Measurements from ENCODE around the gene NTM. TPM values are rescaled to one million over a fixed set of nuclear protein-coding genes. Genes with fewer than 3 reads are reported as not detected.
"Not testable (repeated sequence)": the region's sequence is repeated elsewhere in the genome, so short reads cannot be mapped to it uniquely, and the experiment has no call there.

Gene NTM
- total and polyA plus RNA-seq, 2 of the 8 experiments (the other 6 are each of a cell fraction or from before 2014, with no cell fraction given) = 13.4 to 20.0 TPM

DNA sequence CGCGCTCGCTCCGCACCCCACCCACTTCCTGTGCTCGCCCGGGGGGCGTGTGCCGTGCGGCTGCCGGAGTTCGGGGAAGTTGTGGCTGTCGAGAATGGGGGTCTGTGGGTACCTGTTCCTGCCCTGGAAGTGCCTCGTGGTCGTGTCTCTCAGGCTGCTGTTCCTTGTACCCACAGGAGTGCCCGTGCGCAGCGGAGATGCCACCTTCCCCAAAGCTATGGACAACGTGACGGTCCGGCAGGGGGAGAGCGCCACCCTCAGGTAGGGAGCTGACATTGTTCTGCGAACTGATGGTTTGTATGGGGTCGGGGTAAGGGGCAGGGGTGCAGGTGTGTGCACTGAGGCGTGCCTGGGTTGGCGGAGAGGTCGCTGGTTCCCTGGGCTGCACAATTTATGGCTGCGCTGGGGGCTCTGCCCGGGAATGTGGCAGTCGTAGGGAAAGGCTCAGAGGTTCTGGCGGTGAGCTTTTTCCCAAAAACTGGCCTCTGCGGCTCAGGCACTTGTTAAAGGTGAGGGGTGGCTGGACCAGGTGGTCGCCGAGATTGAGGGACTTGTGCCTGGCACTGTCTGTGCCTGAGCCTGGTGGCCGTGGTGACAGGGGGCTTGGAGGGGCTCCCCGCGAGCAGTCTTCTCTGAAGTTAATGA lies 541.1 kb downstream of the NTM start:
- H4K20me1 ChIP-seq (replicated peaks in 1 of 2; ENCODE audit: control insufficient read depth in 1 of 2, insufficient read depth in 2 of 2, low read length in 2 of 2); H3K27me3 ChIP-seq (replicated peaks in 1 of 4; ENCODE audit: control insufficient read depth in 3 of 4, extremely low read depth in 1 of 4, insufficient read depth in 3 of 4, low read length in 3 of 4); H3K23ac ChIP-seq (ENCODE audit: insufficient read length); H2BK120ac ChIP-seq (replicated peaks; ENCODE audit: low read depth, low read length); H3K56ac ChIP-seq (replicated peaks; ENCODE audit: insufficient read length, low read depth, low read length); H3K79me2 ChIP-seq (ENCODE audit: control insufficient read depth in 1 of 2, insufficient read depth in 2 of 2, low read length in 2 of 2); H3K4ac ChIP-seq (replicated peaks; ENCODE audit: insufficient read length, low read depth, low read length); H2BK12ac ChIP-seq (ENCODE audit: low read depth, low read length); H2BK5ac ChIP-seq (ENCODE audit: low read depth, low read length); H3K36me3 ChIP-seq (ENCODE audit: control insufficient read depth in 2 of 4, insufficient read depth in 4 of 4, low read length in 3 of 4); H4K5ac ChIP-seq (ENCODE audit: insufficient read length, low read depth, low read length); H3K27ac ChIP-seq (ENCODE audit: low read depth, low read length); H3K79me1 ChIP-seq (ENCODE audit: low read depth, low read length); H3K14ac ChIP-seq (ENCODE audit: insufficient read length); H3K23me2 ChIP-seq (ENCODE audit: low read depth, low read length); H3K18ac ChIP-seq (ENCODE audit: extremely low read depth, low read length); H2BK20ac ChIP-seq (ENCODE audit: low read length); H3K9me3 ChIP-seq (ENCODE audit: insufficient read depth in 2 of 2, low read depth in 1 of 2, low read length in 1 of 2); FAIRE-seq; H2BK15ac ChIP-seq (ENCODE audit: low read length); H4K91ac ChIP-seq (replicated peaks; ENCODE audit: insufficient read length, low read length); H2AK5ac ChIP-seq (ENCODE audit: low read depth, low read length): not testable (repeated sequence)
- ChIA-PET CTCF (ENCODE audit: partially characterized antibody) (interaction anchor here (0.9 to 9.4 kb wide), 28 partner anchors 10 to 227 kb away, joined by 3 to 137 read pairs (median 4); no protein-coding TSS in a partner anchor), POLR2A (ENCODE audit: partially characterized antibody) (interaction anchor here (1.4 kb wide), 1 partner anchor 42 kb away, joined by 4 read pairs; no protein-coding TSS in a partner anchor)
- TF ChIP-seq, protein P1, sequence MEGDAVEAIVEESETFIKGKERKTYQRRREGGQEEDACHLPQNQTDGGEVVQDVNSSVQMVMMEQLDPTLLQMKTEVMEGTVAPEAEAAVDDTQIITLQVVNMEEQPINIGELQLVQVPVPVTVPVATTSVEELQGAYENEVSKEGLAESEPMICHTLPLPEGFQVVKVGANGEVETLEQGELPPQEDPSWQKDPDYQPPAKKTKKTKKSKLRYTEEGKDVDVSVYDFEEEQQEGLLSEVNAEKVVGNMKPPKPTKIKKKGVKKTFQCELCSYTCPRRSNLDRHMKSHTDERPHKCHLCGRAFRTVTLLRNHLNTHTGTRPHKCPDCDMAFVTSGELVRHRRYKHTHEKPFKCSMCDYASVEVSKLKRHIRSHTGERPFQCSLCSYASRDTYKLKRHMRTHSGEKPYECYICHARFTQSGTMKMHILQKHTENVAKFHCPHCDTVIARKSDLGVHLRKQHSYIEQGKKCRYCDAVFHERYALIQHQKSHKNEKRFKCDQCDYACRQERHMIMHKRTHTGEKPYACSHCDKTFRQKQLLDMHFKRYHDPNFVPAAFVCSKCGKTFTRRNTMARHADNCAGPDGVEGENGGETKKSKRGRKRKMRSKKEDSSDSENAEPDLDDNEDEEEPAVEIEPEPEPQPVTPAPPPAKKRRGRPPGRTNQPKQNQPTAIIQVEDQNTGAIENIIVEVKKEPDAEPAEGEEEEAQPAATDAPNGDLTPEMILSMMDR (IDR thresholded peaks at IDR 0.05; ENCODE audit: control extremely low read depth in 1 of 3, insufficient read depth in 1 of 3, low read depth in 1 of 3, low read length in 3 of 3) = peak; percentile 31 to 58 (median 39); a peak in 3 of 4 replicates
- TF ChIP-seq ASH2L (IDR thresholded peaks at IDR 0.05; ENCODE audit: low read length) (peak; percentile 30), RAD21 (IDR thresholded peaks at IDR 0.05 in 1 of 2, conservative IDR thresholded peaks at IDR 0.05 in 1 of 2; ENCODE audit: low read depth in 2 of 2, low read length in 2 of 2) (peak; percentile 49 to 50)
- TF ChIP-seq, protein P2, sequence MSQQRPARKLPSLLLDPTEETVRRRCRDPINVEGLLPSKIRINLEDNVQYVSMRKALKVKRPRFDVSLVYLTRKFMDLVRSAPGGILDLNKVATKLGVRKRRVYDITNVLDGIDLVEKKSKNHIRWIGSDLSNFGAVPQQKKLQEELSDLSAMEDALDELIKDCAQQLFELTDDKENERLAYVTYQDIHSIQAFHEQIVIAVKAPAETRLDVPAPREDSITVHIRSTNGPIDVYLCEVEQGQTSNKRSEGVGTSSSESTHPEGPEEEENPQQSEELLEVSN (IDR thresholded peaks at IDR 0.05) = peak; percentile 36; the same call in 1 of the 2 replicates
- TF ChIP-seq, protein P3, sequence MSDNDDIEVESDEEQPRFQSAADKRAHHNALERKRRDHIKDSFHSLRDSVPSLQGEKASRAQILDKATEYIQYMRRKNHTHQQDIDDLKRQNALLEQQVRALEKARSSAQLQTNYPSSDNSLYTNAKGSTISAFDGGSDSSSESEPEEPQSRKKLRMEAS (IDR thresholded peaks at IDR 0.05) = peak; percentile 47
- Histone ChIP-seq H3K4me1 (replicated peaks in 1 of 4; ENCODE audit: control insufficient read depth in 3 of 4, insufficient read depth in 4 of 4, low read length in 3 of 4) (peaks cover 4 to 15% (median 7%) of the 10 kb centered on the region in 4 experiments; a peak in 6 of 7 replicates), H4K8ac (ENCODE audit: extremely low read depth, insufficient read depth, low read length) (peak overlapping the region; percentile 62), H3K4me2 (ENCODE audit: insufficient read depth in 1 of 2, low read depth in 2 of 2, low read length in 2 of 2) (peak overlapping the region; percentile 79 to 81), H2AFZ (ENCODE audit: low read length) (0 out of 2 replicates have a peak overlapping the region, but pooled peaks have one; percentile 25), H3K9ac (replicated peaks in 1 of 4; ENCODE audit: extremely low read depth in 1 of 4, low read depth in 3 of 4, low read length in 3 of 4) (peak overlapping the region in 1 of 4 experiments; percentile 56; a peak in 1 of 7 replicates), H3K4me3 (ENCODE audit: extremely low read depth in 1 of 4, insufficient read depth in 2 of 4, low read depth in 3 of 4, low read length in 4 of 4) (peak overlapping the region; percentile 69 to 85 (median 76))
- DNase-seq (ENCODE audit: low read depth in 1 of 2, low spot score in 2 of 2) = peak in 1 of 2 experiments; percentile 78
- WGBS, 2 experiments (ENCODE audit: extremely low coverage in 1 of 2, insufficient coverage in 1 of 2, insufficient read length in 1 of 2, insufficient replicate concordance in 2 of 2, low coverage in 1 of 2, low lambda C conversion rate in 2 of 2, missing lambda C conversion rate in 1 of 2) = 17% methylated on average over 26 of the region's 36 CpGs; no CpG with 5 or more reads in 1 of the 2 experiments
